Body of pancreas (tissue), 4 donors: Measurements from ENCODE around the gene C21orf58. TPM values are rescaled to one million over a fixed set of nuclear protein-coding genes. Genes with fewer than 3 reads are reported as not detected.

ENCODE experiments used
- ATAC-seq: fragments of 150-250 bp; one replicate; pipeline ENCODE4 v1.9.1; 2016
- DNase-seq, 4 donors: peaks; one replicate each; pipeline ENCODE4 v3.0.0-alpha.2; 2019
- H3K27ac ChIP-seq, 4 donors: fragments of 200-600 bp; sonication (generic); 1 replicate in 3 of 4; 2 replicates in 1 of 4; pipeline versions ENCODE4 v1.5.1 to v1.6.1; 2016 to 2019; ENCODE audit warnings: mild to moderate bottlenecking in 1 of 4, mixed read lengths in 1 of 4, moderate library complexity in 1 of 4
- H3K27me3 ChIP-seq, 2 donors: fragments of 200-600 bp; sonication (generic); one replicate each; pipeline ENCODE4 v1.6.0; 2016; ENCODE audit warnings: mild to moderate bottlenecking in 1 of 2
- H3K36me3 ChIP-seq, 2 donors: fragments of 200-600 bp; sonication (generic); replicated peaks in 1 of 2; 2 replicates each; pipeline ENCODE4 v1.5.1; 2016; ENCODE audit warnings: low read depth in 2 of 2; ENCODE audit not compliant: insufficient read depth in 1 of 2
- H3K4me1 ChIP-seq: fragments of 200-600 bp; sonication (generic); one replicate; pipeline ENCODE4 v1.6.0; 2016
- H3K4me3 ChIP-seq, 2 donors: fragments of 200-600 bp; sonication (generic); 1 replicate in 1 of 2; 2 replicates in 1 of 2; pipeline ENCODE4 v1.5.1; 2016 to 2019
- H3K9me3 ChIP-seq, 3 donors: fragments of 200-600 bp; sonication (generic); 1 replicate in 2 of 3; 2 replicates in 1 of 3; pipeline ENCODE4 v1.5.1; 2016
- POLR2A ChIP-seq, 3 donors: fragments of 450-650 bp; IDR thresholded peaks; one replicate each; pipeline ENCODE4 v1.6.1; 2016; ENCODE audit warnings: antibody characterized with exemption in 3 of 3, mild to moderate bottlenecking in 2 of 3
- WGBS, 2 donors: methylation state at CpG; one replicate each; pipeline ENCODE4 v1.1.5; 2017; 5-methylcytosine and 5-hydroxymethylcytosine counted together
- intact Hi-C: fragments of 100-400 bp; cut with DNase I; formaldehyde crosslinking; loops from one replicate; pipeline ENCODE4 v1.15.1; 2023
- total RNA-seq, 2 donors: library from RNA; depleted of rRNA; stranded (reverse); fragments of >200 nt; gene quantifications; one replicate each; pipeline ENCODE4 v1.1.0, GENCODE V29; 2016
- TF ChIP-seq, protein P1 (sequence below), 7 experiments: fragments of 450-650 bp in 4 of 7; fragments of 200-600 bp in 3 of 7; sonication (generic) in 3 of 7; IDR thresholded peaks; one replicate each; pipeline ENCODE4 v1.5.1; 2016 to 2019; ENCODE audit warnings: antibody characterized with exemption in 7 of 7

The C21orf58 gene
- total RNA-seq, 2 donors from 2014 or later, result 1.6 TPM

DNA sequence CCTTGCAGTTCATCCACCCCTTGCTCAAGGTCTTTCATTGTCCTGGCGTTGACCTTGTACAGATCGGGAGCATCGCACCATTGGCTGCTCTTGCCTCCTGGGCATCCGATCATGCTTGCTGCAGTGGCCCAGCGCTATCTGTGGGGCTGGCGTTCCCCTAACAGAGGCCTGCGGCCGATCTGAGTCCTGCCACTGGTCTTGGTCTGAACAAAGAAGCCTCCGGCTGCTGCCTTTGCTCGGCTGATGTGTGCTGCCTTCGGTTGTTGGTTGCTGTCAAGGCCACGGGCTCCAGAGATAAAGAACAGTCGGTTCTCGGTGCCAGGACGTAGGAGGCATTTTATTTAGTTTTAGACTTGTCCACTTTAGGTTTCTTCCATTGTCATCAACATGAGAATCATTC is 39.3 kb upstream of the C21orf58 start:
- DNase-seq, result no peak
- 58 to 62% methylated on average over 13 to 15 of the region's 15 CpGs for WGBS, 2 donors
- Histone ChIP-seq H3K27ac (no peak overlapping the region), H3K9me3 (no peaks in the 10 kb centered on the region), H3K4me3 (no peak overlapping the region), H3K36me3 (peaks cover 0 to 17% of the 10 kb centered on the region in 2 donors), H3K4me1 (no peaks in the 10 kb centered on the region), H3K27me3 (no peaks in the 10 kb centered on the region)
- intact Hi-C loops, result no loop called here
- ATAC-seq, result no peak
- TF ChIP-seq, protein P1, sequence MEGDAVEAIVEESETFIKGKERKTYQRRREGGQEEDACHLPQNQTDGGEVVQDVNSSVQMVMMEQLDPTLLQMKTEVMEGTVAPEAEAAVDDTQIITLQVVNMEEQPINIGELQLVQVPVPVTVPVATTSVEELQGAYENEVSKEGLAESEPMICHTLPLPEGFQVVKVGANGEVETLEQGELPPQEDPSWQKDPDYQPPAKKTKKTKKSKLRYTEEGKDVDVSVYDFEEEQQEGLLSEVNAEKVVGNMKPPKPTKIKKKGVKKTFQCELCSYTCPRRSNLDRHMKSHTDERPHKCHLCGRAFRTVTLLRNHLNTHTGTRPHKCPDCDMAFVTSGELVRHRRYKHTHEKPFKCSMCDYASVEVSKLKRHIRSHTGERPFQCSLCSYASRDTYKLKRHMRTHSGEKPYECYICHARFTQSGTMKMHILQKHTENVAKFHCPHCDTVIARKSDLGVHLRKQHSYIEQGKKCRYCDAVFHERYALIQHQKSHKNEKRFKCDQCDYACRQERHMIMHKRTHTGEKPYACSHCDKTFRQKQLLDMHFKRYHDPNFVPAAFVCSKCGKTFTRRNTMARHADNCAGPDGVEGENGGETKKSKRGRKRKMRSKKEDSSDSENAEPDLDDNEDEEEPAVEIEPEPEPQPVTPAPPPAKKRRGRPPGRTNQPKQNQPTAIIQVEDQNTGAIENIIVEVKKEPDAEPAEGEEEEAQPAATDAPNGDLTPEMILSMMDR (IDR thresholded peaks at IDR 0.05), result no peak
- TF ChIP-seq POLR2A (IDR thresholded peaks at IDR 0.05), result no peak

DNA sequence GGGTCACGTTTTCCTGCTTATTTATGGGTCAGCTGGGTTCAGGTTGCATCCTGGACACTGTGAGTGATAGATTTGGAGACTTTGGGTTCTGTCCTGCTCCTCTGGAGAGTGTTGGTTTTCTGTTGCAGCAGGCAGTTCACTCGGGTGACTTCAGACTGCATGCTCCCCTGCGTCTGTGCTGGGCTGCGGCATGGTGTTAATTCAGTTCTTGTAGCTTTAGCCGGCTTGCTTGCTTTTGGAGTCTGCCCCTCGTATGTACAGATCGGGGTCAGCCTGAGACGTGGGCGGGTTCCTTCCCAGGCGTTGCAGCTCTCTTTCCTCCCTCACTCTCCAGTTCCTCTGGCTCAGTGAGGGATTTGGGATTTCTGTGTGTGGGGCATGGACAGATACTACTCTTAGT is 38.3 kb upstream of the C21orf58 start:
- H3K4me1 ChIP-seq, result no peaks in the 10 kb centered on the region
- intact Hi-C loops, result no loop called here
- no peaks in the 10 kb centered on the region for H3K27me3 ChIP-seq
- no peaks in the 10 kb centered on the region for H3K9me3 ChIP-seq
- no peak overlapping the region for H3K27ac ChIP-seq
- DNase-seq (no peak), ATAC-seq (no peak)
- no peak overlapping the region for H3K4me3 ChIP-seq
- TF ChIP-seq, protein P1 (IDR thresholded peaks at IDR 0.05), result no peak
- TF ChIP-seq POLR2A (IDR thresholded peaks at IDR 0.05), result no peak
- H3K36me3 ChIP-seq, result peaks cover 0 to 19% of the 10 kb centered on the region in 2 donors
- 83 to 93% methylated on average over 10 of the region's 10 CpGs for WGBS, 2 donors

DNA sequence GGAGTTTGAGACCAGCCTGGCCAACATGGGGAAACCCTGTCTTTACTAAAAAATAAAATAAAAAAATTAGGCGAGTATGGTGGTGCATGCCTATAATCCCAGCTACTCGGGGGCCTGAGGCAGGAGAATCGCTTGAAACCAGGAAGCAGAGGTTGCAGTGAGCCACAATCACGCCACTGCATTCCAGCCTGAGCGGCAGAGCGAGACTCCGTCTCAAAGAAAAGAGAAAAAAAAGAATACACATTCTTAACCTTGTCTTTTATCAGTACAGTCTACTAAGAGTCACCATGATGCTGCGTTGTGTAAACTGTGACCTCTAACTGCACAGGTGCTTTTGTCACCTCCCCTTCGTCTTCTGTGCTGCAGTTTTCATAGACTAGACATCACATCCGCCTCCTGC is 37.5 kb upstream of the C21orf58 start:
- no peak overlapping the region for H3K4me3 ChIP-seq
- no peaks in the 10 kb centered on the region for H3K4me1 ChIP-seq
- no peak for DNase-seq
- 92% methylated on average over 10 of the region's 10 CpGs for WGBS, 2 donors
- TF ChIP-seq, protein P1 (IDR thresholded peaks at IDR 0.05), result no peak
- TF ChIP-seq POLR2A (IDR thresholded peaks at IDR 0.05), result no peak
- peaks cover 0 to 13% of the 10 kb centered on the region in 2 donors for H3K36me3 ChIP-seq
- no peaks in the 10 kb centered on the region for H3K9me3 ChIP-seq
- H3K27ac ChIP-seq, result no peak overlapping the region
- no peaks in the 10 kb centered on the region for H3K27me3 ChIP-seq
- no peak for ATAC-seq
- intact Hi-C loops, result no loop called here

DNA sequence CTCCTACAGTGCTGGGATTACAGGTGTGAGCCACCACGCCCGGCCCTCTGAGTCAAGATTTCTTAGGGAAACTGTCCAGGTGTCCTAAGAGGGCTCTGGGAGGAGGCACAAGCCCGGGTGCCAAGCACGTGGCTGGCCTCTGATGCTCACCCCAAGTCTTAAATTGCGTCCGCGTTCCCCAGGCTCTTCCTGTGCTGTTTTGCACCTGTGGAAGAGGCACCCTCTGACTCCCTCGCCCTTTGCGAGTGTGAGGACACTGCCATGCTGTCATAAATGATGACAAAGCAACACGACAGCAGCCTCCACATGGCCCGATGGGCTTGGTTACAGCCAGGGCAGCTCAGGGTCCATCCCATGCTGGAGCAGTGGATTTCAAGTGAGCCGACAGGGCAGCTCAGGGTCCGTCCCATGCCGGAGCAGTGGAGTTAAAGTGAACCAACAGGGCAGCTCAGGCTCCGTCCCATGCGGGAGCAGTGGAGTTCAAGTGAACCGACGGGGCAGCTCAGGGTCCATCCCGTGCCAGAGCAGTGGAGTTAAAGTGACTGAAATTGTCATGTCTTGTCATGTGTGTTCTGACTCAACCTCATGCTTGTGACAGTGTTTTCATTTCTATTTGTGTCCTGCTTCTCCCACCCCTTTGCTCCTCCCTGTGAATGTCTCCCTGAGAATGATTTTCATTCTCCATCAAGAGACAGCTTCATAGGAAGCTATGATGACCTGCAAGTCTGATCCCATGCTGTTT is 34.2 kb upstream of the C21orf58 start:
- 88 to 95% methylated on average over 14 to 19 of the region's 19 CpGs for WGBS, 2 donors

More for the DNA sequence above, 34.2 kb upstream of the C21orf58 start:
- Histone ChIP-seq H3K36me3 (peaks cover 0 to 20% of the 10 kb centered on the region in 2 donors), H3K4me3 (no peak overlapping the region), H3K4me1 (no peaks in the 10 kb centered on the region), H3K9me3 (no peaks in the 10 kb centered on the region), H3K27ac (no peak overlapping the region), H3K27me3 (no peaks in the 10 kb centered on the region)
- TF ChIP-seq, protein P1 (IDR thresholded peaks at IDR 0.05), result no peak
- TF ChIP-seq POLR2A (IDR thresholded peaks at IDR 0.05), result no peak
- intact Hi-C loops, result no loop called here
- ATAC-seq (no peak), DNase-seq (no peak)
